Trophoblast cell (in vitro differentiated cells and primary cell): ENCODE measurements around the gene GART.

ENCODE experiments used
- DNase-seq, 2 donors: peaks; one replicate each; pipeline ENCODE4 v3.0.0-alpha.2; 2016
- H2AFZ ChIP-seq: 2 replicates; pipeline ENCODE4 v1.6.1; 2013; ENCODE audit warnings: low read length, moderate library complexity, mild to moderate bottlenecking; ENCODE audit not compliant: insufficient read depth, poor library complexity
- H2AK5ac ChIP-seq: 2 replicates; pipeline ENCODE4 v1.6.1; 2013; ENCODE audit warnings: mild to moderate bottlenecking, low read length
- H2BK120ac ChIP-seq: 2 replicates; pipeline ENCODE4 v1.6.1; 2013; ENCODE audit warnings: low read length, mild to moderate bottlenecking, moderate library complexity; ENCODE audit not compliant: insufficient read depth, poor library complexity
- H2BK12ac ChIP-seq: 2 replicates; pipeline ENCODE4 v1.6.1; 2013; ENCODE audit warnings: mild to moderate bottlenecking, low read length, moderate library complexity
- H2BK5ac ChIP-seq: 2 replicates; pipeline ENCODE4 v1.6.1; 2013; ENCODE audit warnings: low read length, low read depth, moderate library complexity, mild to moderate bottlenecking; ENCODE audit not compliant: poor library complexity
- H3K14ac ChIP-seq: 2 replicates; pipeline ENCODE4 v1.6.1; 2013; ENCODE audit warnings: mild to moderate bottlenecking, low read length
- H3K18ac ChIP-seq: 2 replicates; pipeline ENCODE4 v1.6.1; 2013; ENCODE audit warnings: mild to moderate bottlenecking, low read length
- H3K23ac ChIP-seq: 2 replicates; pipeline ENCODE4 v1.6.1; 2013; ENCODE audit warnings: low read length
- H3K27ac ChIP-seq: 2 replicates; pipeline ENCODE4 v1.5.1; 2013; ENCODE audit warnings: low read depth, mild to moderate bottlenecking, inconsistent platforms, low read length, moderate library complexity
- H3K27me3 ChIP-seq: 2 replicates; pipeline ENCODE4 v1.6.1; 2013; ENCODE audit warnings: inconsistent platforms, mild to moderate bottlenecking, low read length, moderate library complexity; ENCODE audit not compliant: insufficient read depth
- H3K36me3 ChIP-seq, 2 experiments: 1 replicate in 1 of 2; 2 replicates in 1 of 2; pipeline ENCODE4 v1.6.1; 2013; ENCODE audit warnings: low read length in 2 of 2, mild to moderate bottlenecking in 2 of 2, moderate library complexity in 1 of 2; ENCODE audit not compliant: insufficient read depth in 2 of 2, control insufficient read depth in 1 of 2
- H3K4ac ChIP-seq: 2 replicates; pipeline ENCODE4 v1.6.1; 2013; ENCODE audit warnings: low read depth, mild to moderate bottlenecking, low read length, moderate library complexity
- H3K4me1 ChIP-seq, 2 experiments: 1 replicate in 1 of 2; 2 replicates in 1 of 2; pipeline ENCODE4 v1.6.1; 2013; ENCODE audit warnings: low read length in 2 of 2, mild to moderate bottlenecking in 2 of 2, moderate library complexity in 1 of 2; ENCODE audit not compliant: insufficient read depth in 2 of 2, control insufficient read depth in 1 of 2
- H3K4me2 ChIP-seq: 2 replicates; pipeline ENCODE4 v1.6.1; 2013; ENCODE audit warnings: inconsistent platforms, mild to moderate bottlenecking, low read length, moderate library complexity
- H3K4me3 ChIP-seq: 2 replicates; pipeline ENCODE4 v1.5.1; 2013; ENCODE audit warnings: mild to moderate bottlenecking, low read depth, low read length, inconsistent platforms
- H3K79me1 ChIP-seq: one replicate; pipeline ENCODE4 v1.6.1; 2013; ENCODE audit warnings: low read length
- H3K79me2 ChIP-seq: 2 replicates; pipeline ENCODE4 v1.6.1; 2013; ENCODE audit warnings: low read length, mild to moderate bottlenecking; ENCODE audit not compliant: control insufficient read depth, insufficient read depth, poor library complexity
- H3K9ac ChIP-seq: 2 replicates; pipeline ENCODE4 v1.6.1; 2013; ENCODE audit warnings: mild to moderate bottlenecking, low read length
- H3K9me3 ChIP-seq: 2 replicates; pipeline ENCODE4 v1.6.1; 2013; ENCODE audit warnings: low read depth, mild to moderate bottlenecking, control low read depth, inconsistent platforms, low read length; ENCODE audit not compliant: insufficient read depth
- H4K12ac ChIP-seq: 2 replicates; pipeline ENCODE4 v1.6.1; 2013; ENCODE audit warnings: low read depth, mild to moderate bottlenecking, low read length, moderate library complexity
- H4K8ac ChIP-seq: 2 replicates; pipeline ENCODE4 v1.6.1; 2013; ENCODE audit warnings: low read depth, mild to moderate bottlenecking, low read length, moderate library complexity
- H4K91ac ChIP-seq: one replicate; pipeline ENCODE4 v1.6.1; 2013; ENCODE audit warnings: low read depth, mild to moderate bottlenecking, low read length, moderate library complexity
- WGBS: extraction: QIAGEN DNeasy Blood & Tissue Kit; methylation state at CpG from one replicate; pipeline ENCODE4 v1.1.7; 2013; ENCODE audit warnings: missing lambda C conversion rate; ENCODE audit not compliant: insufficient read length, insufficient coverage; ENCODE audit errors: extremely low coverage; 5-methylcytosine and 5-hydroxymethylcytosine counted together

GART gene

DNA sequence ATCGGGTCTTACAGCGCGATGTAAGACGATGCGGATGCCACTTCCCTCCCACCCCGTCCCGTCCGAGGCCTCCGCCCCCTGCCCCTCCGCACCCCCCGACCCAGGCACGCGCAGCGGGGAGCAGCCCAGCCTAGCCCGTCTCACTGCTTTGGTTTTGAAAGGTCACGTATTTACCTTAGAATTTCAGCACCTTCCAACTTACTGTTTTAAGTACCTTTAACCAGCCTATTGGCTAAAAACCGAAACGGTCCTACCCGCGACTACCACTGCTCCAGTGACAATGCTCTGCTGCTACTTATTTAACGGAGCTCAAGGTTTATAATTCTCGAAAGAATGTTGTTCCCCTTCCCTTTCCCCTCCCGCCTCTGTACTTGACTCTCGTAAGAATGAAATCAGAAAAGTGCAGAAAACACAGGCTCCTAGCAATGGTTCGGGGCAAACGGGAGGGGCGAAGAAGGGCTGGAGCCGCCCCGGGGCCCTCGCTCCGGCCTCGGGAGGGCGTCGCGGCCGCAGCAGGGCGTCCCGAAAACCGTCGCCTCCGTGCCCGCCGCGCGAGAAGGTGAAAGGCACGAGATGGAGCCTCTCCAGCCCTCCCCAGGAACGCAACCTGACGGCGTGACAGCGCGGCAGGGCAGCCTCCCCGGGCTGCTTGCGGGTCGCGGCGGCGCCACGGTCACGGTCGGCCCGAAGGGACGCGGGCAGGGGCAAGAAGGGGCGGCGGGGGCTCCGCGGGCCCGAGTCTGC lies 62.8 kb downstream of the GART start:
- peak overlapping the region; percentile 88 for H3K4me2 ChIP-seq
- peak overlapping the region; percentile 80 for H4K12ac ChIP-seq
- H4K91ac ChIP-seq = peak overlapping the region; percentile 71
- no peaks in the 10 kb centered on the region for H3K27me3 ChIP-seq
- WGBS = no CpG with 5 or more reads among the region's 68 CpGs
- H3K4me3 ChIP-seq = peak overlapping the region; percentile 94
- no peak overlapping the region for H2BK12ac ChIP-seq
- H3K9ac ChIP-seq = peak overlapping the region; percentile 88
- H3K4ac ChIP-seq = peak overlapping the region; percentile 33
- H3K18ac ChIP-seq = peak overlapping the region; percentile 88
- peak; percentile 27 to 57 for DNase-seq
- H3K23ac ChIP-seq = no peak overlapping the region
- H3K9me3 ChIP-seq = no peaks in the 10 kb centered on the region
- H3K36me3 ChIP-seq = no peaks in the 10 kb centered on the region
- H2BK120ac ChIP-seq = peak overlapping the region; percentile 69
- H3K4me1 ChIP-seq = peaks cover 3 to 5% of the 10 kb centered on the region in 2 experiments
- H3K79me1 ChIP-seq = peaks cover 11% of the 10 kb centered on the region
- H2AFZ ChIP-seq = peak overlapping the region; percentile 79
- no peak overlapping the region for H2AK5ac ChIP-seq
- peak overlapping the region; percentile 95 for H3K14ac ChIP-seq
- peak overlapping the region; percentile 89 for H2BK5ac ChIP-seq
- peak overlapping the region; percentile 88 for H3K27ac ChIP-seq
- H3K79me2 ChIP-seq = peaks cover 7% of the 10 kb centered on the region
- H4K8ac ChIP-seq = peak overlapping the region; percentile 90

DNA sequence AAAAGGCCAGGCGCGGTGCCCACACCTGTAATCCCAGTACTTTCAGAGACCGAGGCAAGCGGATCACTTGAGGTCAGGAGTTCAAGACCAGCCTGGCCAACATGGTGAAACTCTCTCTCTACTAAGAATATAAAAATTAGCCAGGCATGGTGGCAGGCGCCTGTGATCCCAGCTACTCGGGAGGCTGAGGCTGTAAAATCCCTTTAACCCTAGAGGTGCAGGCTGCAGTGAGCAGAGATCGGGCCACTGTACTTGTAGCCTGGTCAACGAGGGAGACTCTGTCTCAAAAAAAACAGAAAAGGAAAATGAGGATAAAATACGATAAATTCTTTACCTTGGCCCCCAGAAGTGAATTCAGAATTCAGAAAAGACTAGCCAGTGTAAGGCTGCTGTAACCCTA lies 63.7 kb downstream of the GART start:
- Histone ChIP-seq H3K23ac (no peak overlapping the region), H4K8ac (no peak overlapping the region), H3K4me2 (peak overlapping the region; percentile 88), H3K4me1 (peaks cover 3 to 5% of the 10 kb centered on the region in 2 experiments), H3K18ac (no peak overlapping the region), H3K14ac (no peak overlapping the region), H2BK5ac (no peak overlapping the region), H2AK5ac (no peak overlapping the region), H3K9me3 (no peaks in the 10 kb centered on the region), H2BK120ac (no peak overlapping the region), H4K91ac (no peak overlapping the region), H2BK12ac (no peak overlapping the region), H3K36me3 (no peaks in the 10 kb centered on the region), H3K4ac (no peak overlapping the region), H3K79me1 (peaks cover 11% of the 10 kb centered on the region), H3K9ac (no peak overlapping the region), H3K27me3 (no peaks in the 10 kb centered on the region), H4K12ac (no peak overlapping the region), H3K27ac (no peak overlapping the region), H3K4me3 (no peak overlapping the region), H2AFZ (no peak overlapping the region), H3K79me2 (peaks cover 7% of the 10 kb centered on the region)
- DNase-seq = no peak
- WGBS = no CpG with 5 or more reads among the region's 9 CpGs

DNA sequence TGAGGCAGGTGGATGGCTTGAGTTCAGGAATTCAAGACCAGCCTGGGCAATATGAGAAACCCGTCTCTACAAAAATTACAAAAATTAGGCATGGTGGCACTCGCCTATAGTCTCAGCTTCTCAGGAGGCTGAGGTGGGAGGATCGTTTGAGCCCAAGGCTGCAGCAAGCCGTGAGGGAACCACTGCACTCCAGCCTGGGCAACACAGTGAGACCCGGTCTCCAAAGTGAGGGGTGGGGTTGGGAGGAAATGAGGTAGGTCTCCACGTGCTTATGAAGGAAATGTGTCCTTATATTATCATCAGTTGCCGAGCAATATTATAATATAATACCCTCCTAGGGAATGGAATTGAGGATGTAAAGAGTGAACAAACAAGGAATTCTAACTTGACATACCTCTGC lies 64.9 kb downstream of the GART start:
- Histone ChIP-seq H3K18ac (no peak overlapping the region), H3K4ac (no peak overlapping the region), H3K23ac (no peak overlapping the region), H4K12ac (no peak overlapping the region), H2BK5ac (no peak overlapping the region), H2AK5ac (no peak overlapping the region), H3K79me2 (peaks cover 7% of the 10 kb centered on the region), H3K27ac (no peak overlapping the region), H3K4me1 (peaks cover 3 to 5% of the 10 kb centered on the region in 2 experiments), H3K79me1 (peaks cover 11% of the 10 kb centered on the region), H4K91ac (no peak overlapping the region), H3K14ac (no peak overlapping the region), H3K4me3 (no peak overlapping the region), H2BK120ac (no peak overlapping the region), H3K9me3 (no peaks in the 10 kb centered on the region), H3K36me3 (no peaks in the 10 kb centered on the region), H3K27me3 (no peaks in the 10 kb centered on the region), H3K9ac (no peak overlapping the region), H2BK12ac (no peak overlapping the region), H2AFZ (no peak overlapping the region), H4K8ac (no peak overlapping the region), H3K4me2 (no peak overlapping the region)
- DNase-seq = no peak
- no CpG with 5 or more reads among the region's 7 CpGs for WGBS

DNA sequence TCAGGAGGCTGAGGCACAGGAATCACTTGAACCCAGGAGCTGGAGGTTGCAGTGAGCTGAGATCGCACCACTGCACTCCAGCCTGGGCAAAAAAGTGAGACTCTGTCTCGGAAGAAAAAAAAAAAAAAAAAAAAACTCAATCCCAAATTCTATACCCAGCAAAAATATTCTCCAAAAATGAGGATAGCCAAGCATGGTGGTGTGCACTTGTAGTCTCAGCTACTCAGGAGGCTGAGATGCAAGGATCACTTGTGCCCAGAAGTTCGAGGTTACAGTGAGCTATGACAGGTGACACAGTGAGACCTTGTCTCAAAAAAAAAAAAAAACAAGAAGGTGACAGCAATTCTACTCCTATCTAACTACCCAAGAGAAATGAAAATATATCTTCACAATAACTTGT lies 68.6 kb downstream of the GART start:
- Histone ChIP-seq H3K36me3 (no peaks in the 10 kb centered on the region), H3K27ac (no peak overlapping the region), H3K4me3 (no peak overlapping the region), H2BK120ac (no peak overlapping the region), H4K12ac (no peak overlapping the region), H3K18ac (no peak overlapping the region), H3K9ac (no peak overlapping the region), H3K4me2 (no peak overlapping the region), H3K79me1 (no peaks in the 10 kb centered on the region), H3K4ac (no peak overlapping the region), H3K9me3 (no peaks in the 10 kb centered on the region), H2BK12ac (no peak overlapping the region), H3K27me3 (no peaks in the 10 kb centered on the region), H3K4me1 (peaks cover 0 to 2% of the 10 kb centered on the region in 2 experiments), H4K91ac (no peak overlapping the region), H2BK5ac (no peak overlapping the region), H2AK5ac (no peak overlapping the region), H4K8ac (no peak overlapping the region), H3K79me2 (no peaks in the 10 kb centered on the region), H3K23ac (no peak overlapping the region), H3K14ac (no peak overlapping the region), H2AFZ (no peak overlapping the region)
- no peak for DNase-seq
- WGBS = no CpG with 5 or more reads among the region's 3 CpGs
